Adipocyte (in vitro differentiated cells): ENCODE data around the gene CDK11B.
A peak's percentile ranks its signal among the peaks of the same experiment; 100 is the strongest.

Experiments
- DNase-seq: peaks from one replicate; pipeline ENCODE4 v3.0.0-alpha.2; 2015; ENCODE audit warnings: low read depth
- H3K27me3 ChIP-seq: replicated peaks from 2 replicates; pipeline ENCODE4 v1.7.0; 2013; ENCODE audit warnings: mild to moderate bottlenecking, low read length, moderate library complexity; ENCODE audit not compliant: control insufficient read depth, insufficient read depth
- H3K36me3 ChIP-seq: 2 replicates; pipeline ENCODE4 v1.7.0; 2013; ENCODE audit warnings: low read length, mild to moderate bottlenecking, moderate library complexity; ENCODE audit not compliant: control insufficient read depth, insufficient read depth, severe bottlenecking
- H3K4me1 ChIP-seq: 2 replicates; pipeline ENCODE4 v1.7.0; 2013; ENCODE audit warnings: mild to moderate bottlenecking, low read length, moderate library complexity; ENCODE audit not compliant: control insufficient read depth, insufficient read depth
- H3K4me3 ChIP-seq: 2 replicates; pipeline ENCODE4 v1.7.0; 2013; ENCODE audit warnings: mild to moderate bottlenecking, low read length, moderate library complexity
- H3K9ac ChIP-seq: 2 replicates; pipeline ENCODE4 v1.7.0; 2013; ENCODE audit warnings: mild to moderate bottlenecking, low read length, moderate library complexity
- H3K9me3 ChIP-seq: 2 replicates; pipeline ENCODE4 v1.7.0; 2013; ENCODE audit warnings: mild to moderate bottlenecking, low read length, moderate library complexity; ENCODE audit not compliant: control insufficient read depth

The CDK11B gene

GRCh38 chr1:1615256-1616044, 43.4 kb downstream of the CDK11B start, which contains the start of gene MIB2:
Gene MIB2 (plus strand): TSS chr1:1615500. CDS start chr1:1623453, 7,953 bp downstream.
- Histone ChIP-seq H3K27me3 (no peaks in the 10 kb centered on the region), H3K4me1 (peaks cover 37% of the 10 kb centered on the region), H3K9me3 (no peaks in the 10 kb centered on the region), H3K36me3 (peaks cover 6% of the 10 kb centered on the region), H3K4me3 (peak within 1 kb of the TSS; percentile 91), H3K9ac (peak within 1 kb of the TSS; percentile 99)
- peak; percentile 99 for DNase-seq

GRCh38 chr1:1614954-1615255, 43.9 kb downstream of the CDK11B start:
- H3K27me3 ChIP-seq: no peaks in the 10 kb centered on the region
- peaks cover 37% of the 10 kb centered on the region for H3K4me1 ChIP-seq
- H3K9ac ChIP-seq: peak overlapping the region; percentile 99
- DNase-seq: no peak
- H3K9me3 ChIP-seq: no peaks in the 10 kb centered on the region
- H3K36me3 ChIP-seq: peaks cover 6% of the 10 kb centered on the region
- peak overlapping the region; percentile 91 for H3K4me3 ChIP-seq

GRCh38 chr1:1614204-1614953, 44.4 kb downstream of the CDK11B start:
- peak; percentile 12 for DNase-seq
- peaks cover 37% of the 10 kb centered on the region for H3K4me1 ChIP-seq

GRCh38 chr1:1613509-1614082, 45.2 kb downstream of the CDK11B start:
- H3K36me3 ChIP-seq: peaks cover 6% of the 10 kb centered on the region
- H3K9ac ChIP-seq: peak overlapping the region; percentile 99
- H3K9me3 ChIP-seq: no peaks in the 10 kb centered on the region
- DNase-seq: no peak
- peak overlapping the region; percentile 91 for H3K4me3 ChIP-seq
- peaks cover 37% of the 10 kb centered on the region for H3K4me1 ChIP-seq
- no peaks in the 10 kb centered on the region for H3K27me3 ChIP-seq

More at GRCh38 chr1:1614204-1614953, 44.4 kb downstream of the CDK11B start:
- Histone ChIP-seq H3K4me3 (peak overlapping the region; percentile 91), H3K36me3 (peaks cover 6% of the 10 kb centered on the region), H3K9me3 (no peaks in the 10 kb centered on the region), H3K27me3 (no peaks in the 10 kb centered on the region), H3K9ac (peak overlapping the region; percentile 99)

- H3K36me3 ChIP-seq: no peaks in the 10 kb centered on the region
- H3K9me3 ChIP-seq: no peaks in the 10 kb centered on the region
- no peak overlapping the region for H3K9ac ChIP-seq
- H3K27me3 ChIP-seq: no peaks in the 10 kb centered on the region
- DNase-seq: no peak
- H3K4me3 ChIP-seq: no peak overlapping the region
- H3K4me1 ChIP-seq: peaks cover 32% of the 10 kb centered on the region
These were observed 46.8 kb downstream of the CDK11B start for GRCh38 chr1:1612104-1612400.

GRCh38 chr1:1610796-1611195, 48.0 kb downstream of the CDK11B start:
- Histone ChIP-seq H3K4me3 (peak overlapping the region; percentile 40), H3K9me3 (no peaks in the 10 kb centered on the region), H3K4me1 (peaks cover 26% of the 10 kb centered on the region), H3K27me3 (no peaks in the 10 kb centered on the region), H3K36me3 (no peaks in the 10 kb centered on the region), H3K9ac (peak overlapping the region; percentile 62)
- no peak for DNase-seq

GRCh38 chr1:1609822-1610485, 48.9 kb downstream of the CDK11B start:
- H3K4me3 ChIP-seq: no peak overlapping the region
- no peaks in the 10 kb centered on the region for H3K36me3 ChIP-seq
- peaks cover under 1% of the 10 kb centered on the region for H3K27me3 ChIP-seq
- no peaks in the 10 kb centered on the region for H3K9me3 ChIP-seq
- no peak overlapping the region for H3K9ac ChIP-seq
- peaks cover 26% of the 10 kb centered on the region for H3K4me1 ChIP-seq
- DNase-seq: no peak

- Histone ChIP-seq H3K9ac (no peak overlapping the region), H3K27me3 (peaks cover 7% of the 10 kb centered on the region), H3K4me3 (no peak overlapping the region), H3K4me1 (peaks cover 7% of the 10 kb centered on the region), H3K36me3 (no peaks in the 10 kb centered on the region), H3K9me3 (no peaks in the 10 kb centered on the region)
- DNase-seq: no peak
These were observed 52.6 kb downstream of the CDK11B start for GRCh38 chr1:1606232-1606631.

GRCh38 chr1:1605724-1606123, 53.1 kb downstream of the CDK11B start:
- Histone ChIP-seq H3K4me3 (no peak overlapping the region), H3K9ac (no peak overlapping the region), H3K4me1 (peaks cover 1% of the 10 kb centered on the region), H3K27me3 (peaks cover 12% of the 10 kb centered on the region), H3K36me3 (no peaks in the 10 kb centered on the region), H3K9me3 (no peaks in the 10 kb centered on the region)
- no peak for DNase-seq

- DNase-seq: no peak
- H3K9me3 ChIP-seq: no peaks in the 10 kb centered on the region
- H3K4me1 ChIP-seq: no peaks in the 10 kb centered on the region
- no peak overlapping the region for H3K4me3 ChIP-seq
- no peaks in the 10 kb centered on the region for H3K36me3 ChIP-seq
- no peak overlapping the region for H3K9ac ChIP-seq
- H3K27me3 ChIP-seq: peaks cover 14% of the 10 kb centered on the region
These were observed 53.7 kb downstream of the CDK11B start for GRCh38 chr1:1605034-1605591.
